Panc1 (cell line): ENCODE results near the gene PTX4. TPM values are rescaled to one million over a fixed set of nuclear protein-coding genes. Genes with fewer than 3 reads are reported as not detected.

ENCODE experiments used
- ATAC-seq: fragments of 200-7000 bp; cut with Tn5 transposase; 2 replicates; pipeline ENCODE4 v1.9.1; 2020; ENCODE audit warnings: mild to moderate bottlenecking, moderate library complexity
- BruUV-seq: library from RNA; stranded (reverse); fragments of 400-500 nt; replicated peaks from 2 replicates; lab custom pipeline; 2021; lab: Mats Ljungman, UMichigan
- CTCF ChIA-PET: fragments of 300-600 bp; sonication (Branson Sonifier 250); formaldehyde crosslinking; loops from one replicate; lab custom pipeline; 2022; ENCODE audit warnings: antibody characterized with exemption; lab: Charles Lee
- POLR2A ChIA-PET: fragments of 300-600 bp; sonication (Branson Sonifier 250); formaldehyde crosslinking; loops from one replicate; lab custom pipeline; 2022; ENCODE audit warnings: antibody characterized with exemption; lab: Charles Lee
- DNase-seq: peaks from one replicate; pipeline ENCODE4 v3.0.0-alpha.2; 2010; ENCODE audit warnings: low read depth, low spot score
- H3K27ac ChIP-seq: 2 replicates; pipeline ENCODE4 v1.5.1; 2011; ENCODE audit warnings: mild to moderate bottlenecking, low read length, inconsistent platforms
- H3K27me3 ChIP-seq: fragments of 200-500 bp; sonication (Bioruptor generic); 2 replicates; pipeline ENCODE4 v1.6.0; 2014; ENCODE audit warnings: low read length, inconsistent platforms; ENCODE audit not compliant: control insufficient read depth, insufficient read depth
- H3K36me3 ChIP-seq: fragments of 200-500 bp; sonication (Bioruptor generic); 2 replicates; pipeline ENCODE4 v1.5.1; 2014; ENCODE audit warnings: inconsistent platforms, mild to moderate bottlenecking, low read length, moderate library complexity; ENCODE audit not compliant: control insufficient read depth, insufficient read depth
- H3K4me1 ChIP-seq: 2 replicates; pipeline ENCODE4 v1.5.1; 2011; ENCODE audit warnings: inconsistent platforms, mild to moderate bottlenecking, low read length, moderate library complexity; ENCODE audit not compliant: control insufficient read depth, insufficient read depth
- H3K4me3 ChIP-seq, 2 experiments: 2 replicates each; pipeline ENCODE4 v1.5.1; 2011 to 2012; ENCODE audit warnings: low read depth in 2 of 2, low read length in 2 of 2, mild to moderate bottlenecking in 2 of 2, inconsistent platforms in 1 of 2, moderate library complexity in 1 of 2
- H3K9me3 ChIP-seq: fragments of 200-500 bp; sonication (Bioruptor generic); 2 replicates; pipeline ENCODE4 v1.5.1; 2014; ENCODE audit warnings: low read depth, mild to moderate bottlenecking, inconsistent platforms, low read length, moderate library complexity; ENCODE audit not compliant: control insufficient read depth, insufficient read depth
- CTCF ChIP-seq: fragments of 450-650 bp; IDR thresholded peaks from 2 replicates; pipeline ENCODE4 v1.5.1; 2017; ENCODE audit warnings: mild to moderate bottlenecking
- POLR2AphosphoS5 ChIP-seq: IDR thresholded peaks from 2 replicates; pipeline ENCODE4 v1.6.1; 2012; ENCODE audit warnings: mild to moderate bottlenecking, low read depth, low read length, moderate library complexity
- REST ChIP-seq, 2 experiments: IDR thresholded peaks; 2 replicates each; pipeline ENCODE4 v1.6.1; 2011 to 2012; ENCODE audit warnings: low read depth in 2 of 2, control low read depth in 1 of 2, low read length in 1 of 2, mild to moderate bottlenecking in 1 of 2, moderate library complexity in 1 of 2; ENCODE audit not compliant: insufficient read depth in 1 of 2
- SIN3A ChIP-seq: IDR thresholded peaks from 2 replicates; pipeline ENCODE4 v1.6.1; 2012; ENCODE audit warnings: low read depth, mild to moderate bottlenecking, low read length, moderate library complexity, borderline replicate concordance; ENCODE audit not compliant: insufficient read depth
- TCF7L2 ChIP-seq: IDR thresholded peaks from 2 replicates; pipeline ENCODE4 v1.6.1; 2011; ENCODE audit warnings: mild to moderate bottlenecking, low read depth, low read length, inconsistent platforms
- in situ Hi-C: cut with HindIII; loops from 2 replicates; pipeline ENCODE4 v1.10.0; 2016; ENCODE audit warnings: low sequenced_read_pairs, low pct_unique_long_range_greater_than_20kb
- intact Hi-C: fragments of 100-400 bp; cut with micrococcal nuclease; formaldehyde crosslinking; loops from one replicate; pipeline ENCODE4 v1.10.0; 2022; ENCODE audit not compliant: unreplicated experiment
- total RNA-seq: library from RNA; stranded (reverse); gene quantifications from one replicate; pipeline ENCODE4 v1.2.1, GENCODE V29; 2021; ENCODE audit not compliant: unreplicated experiment

The PTX4 gene
- total RNA-seq, 1 experiment from 2014 or later: not detected

GRCh38 chr16:1533443-1533951 is 44.8 kb upstream of the PTX4 start, which contains the start of gene TMEM204:
Gene TMEM204, plus strand, starts transcription at chr16:1533666. Its CDS starts 610 bp downstream, at chr16:1534276.
- no peak for TF ChIP-seq REST (IDR thresholded peaks at IDR 0.05; ENCODE audit: insufficient read depth in 1 of 2, low read depth in 2 of 2, low read length in 1 of 2)
- no peak for TF ChIP-seq POLR2AphosphoS5
- no peak for TF ChIP-seq CTCF
- TF ChIP-seq SIN3A: no peak
- TF ChIP-seq TCF7L2: no peak
- CTCF ChIA-PET: interaction anchor here (0.6 kb wide), 1 partner anchor 20 kb away, joined by 3 read pairs; no protein-coding TSS in a partner anchor
- Histone ChIP-seq H3K27me3 (no peaks in the 10 kb centered on the region), H3K9me3 (no peaks in the 10 kb centered on the region), H3K27ac (no peak within 1 kb of the TSS), H3K4me1 (no peaks in the 10 kb centered on the region), H3K4me3 (no peak within 1 kb of the TSS; a peak in 1 of 4 replicates), H3K36me3 (no peaks in the 10 kb centered on the region)
- intact Hi-C loops (no loop called here), in situ Hi-C loops (no loop called here)
- POLR2A ChIA-PET: no interaction called here
- no TSS peak for BruUV-seq
- no peak; the same call in 1 of the 2 replicates for ATAC-seq
- no peak for DNase-seq

- in situ Hi-C loops (no loop called here), intact Hi-C loops (no loop called here)
- no peaks in the 10 kb centered on the region for H3K36me3 ChIP-seq
- ChIA-PET CTCF (no interaction called here), POLR2A (no interaction called here)
- H3K9me3 ChIP-seq: no peaks in the 10 kb centered on the region
- no peak overlapping the region for H3K4me3 ChIP-seq
- no TSS peak for BruUV-seq
- DNase-seq: no peak
- ATAC-seq: no peak
- TF ChIP-seq REST (IDR thresholded peaks at IDR 0.05; ENCODE audit: insufficient read depth in 1 of 2, low read depth in 2 of 2, low read length in 1 of 2): no peak
- TF ChIP-seq POLR2AphosphoS5: no peak
- no peak for TF ChIP-seq CTCF
- no peak for TF ChIP-seq SIN3A
- no peak for TF ChIP-seq TCF7L2
- no peaks in the 10 kb centered on the region for H3K27me3 ChIP-seq
- H3K4me1 ChIP-seq: no peaks in the 10 kb centered on the region
- H3K27ac ChIP-seq: no peak overlapping the region
These were observed 44.0 kb upstream of the PTX4 start for GRCh38 chr16:1532771-1533170.
